GM23248 (cell line): ENCODE measurements around the gene TAS2R7. TPM values are rescaled to one million over a fixed set of nuclear protein-coding genes. Genes with fewer than 3 reads are reported as not detected.
"Not testable (repeated sequence)": the region's sequence is repeated elsewhere in the genome, so short reads cannot be mapped to it uniquely, and the experiment has no call there.

Experiments
- DNase-seq: peaks from one replicate; pipeline ENCODE4 v3.0.0-alpha.2; 2015
- H2AFZ ChIP-seq: fragments of 200-600 bp; sonication (generic); 2 replicates; pipeline ENCODE4 v1.6.1; 2016; ENCODE audit warnings: antibody characterized with exemption
- H3F3A ChIP-seq: fragments of 200-600 bp; sonication (generic); 2 replicates; pipeline ENCODE4 v1.6.1; 2016; ENCODE audit warnings: mild to moderate bottlenecking, antibody characterized with exemption, mixed run types; ENCODE audit not compliant: insufficient read depth
- H3K27ac ChIP-seq: fragments of 200-600 bp; sonication (generic); 2 replicates; pipeline ENCODE4 v1.5.1; 2016; ENCODE audit warnings: mild to moderate bottlenecking
- H3K27me3 ChIP-seq: fragments of 200-600 bp; sonication (generic); replicated peaks from 2 replicates; pipeline ENCODE4 v1.6.1; 2016; ENCODE audit warnings: mild to moderate bottlenecking; ENCODE audit not compliant: insufficient read depth
- H3K36me3 ChIP-seq: fragments of 200-600 bp; sonication (generic); 2 replicates; pipeline ENCODE4 v1.6.1; 2016; ENCODE audit warnings: low read depth, mild to moderate bottlenecking
- H3K4me1 ChIP-seq: fragments of 200-600 bp; sonication (generic); 2 replicates; pipeline ENCODE4 v1.6.1; 2016; ENCODE audit warnings: mild to moderate bottlenecking; ENCODE audit not compliant: insufficient read depth
- H3K4me2 ChIP-seq: fragments of 200-600 bp; sonication (generic); one replicate; pipeline ENCODE4 v1.6.1; 2016; ENCODE audit warnings: mild to moderate bottlenecking; ENCODE audit not compliant: unreplicated experiment
- H3K4me3 ChIP-seq: fragments of 200-600 bp; sonication (generic); 2 replicates; pipeline ENCODE4 v1.5.1; 2016; ENCODE audit warnings: mild to moderate bottlenecking
- H3K79me2 ChIP-seq: fragments of 200-600 bp; sonication (generic); 2 replicates; pipeline ENCODE4 v1.6.1; 2016; ENCODE audit warnings: mild to moderate bottlenecking; ENCODE audit not compliant: insufficient read depth
- H3K9ac ChIP-seq: fragments of 200-600 bp; sonication (generic); 2 replicates; pipeline ENCODE4 v1.6.1; 2016; ENCODE audit warnings: mild to moderate bottlenecking
- H3K9me2 ChIP-seq: fragments of 200-600 bp; sonication (generic); 2 replicates; pipeline ENCODE4 v1.6.1; 2016; ENCODE audit warnings: mixed run types, mild to moderate bottlenecking, moderate library complexity; ENCODE audit not compliant: insufficient read depth
- H3K9me3 ChIP-seq: fragments of 200-600 bp; sonication (generic); one replicate; pipeline ENCODE4 v1.6.1; 2017; ENCODE audit warnings: low read depth
- H4K20me1 ChIP-seq: fragments of 200-600 bp; sonication (generic); 2 replicates; pipeline ENCODE4 v1.6.0; 2016; ENCODE audit not compliant: insufficient read depth
- EZH2 ChIP-seq: fragments of 200-600 bp; sonication (generic); IDR thresholded peaks from 2 replicates; pipeline ENCODE4 v1.6.1; 2018; ENCODE audit warnings: antibody characterized with exemption, mild to moderate bottlenecking; ENCODE audit not compliant: insufficient read depth, poor library complexity, severe bottlenecking
- EZH2phosphoT487 ChIP-seq: fragments of 200-600 bp; sonication (generic); IDR thresholded peaks from 2 replicates; pipeline ENCODE4 v1.6.1; 2018; ENCODE audit warnings: antibody characterized with exemption, moderate library complexity, mild to moderate bottlenecking, low read depth; ENCODE audit not compliant: insufficient read depth
- WGBS, 2 experiments: methylation state at CpG; one replicate each; pipeline ENCODE4 v1.1.6; 2015 to 2017; ENCODE audit warnings: low lambda C conversion rate in 2 of 2, low coverage in 1 of 2; ENCODE audit errors: missing lambda C conversion rate in 2 of 2; 5-methylcytosine and 5-hydroxymethylcytosine counted together
- in situ Hi-C: fragments of 300-500 bp; cut with MboI; formaldehyde crosslinking; loops from 2 replicates; pipeline ENCODE4 v1.15.0; 2020
- polyA plus RNA-seq: library from polyadenylated mRNA; unstranded; fragments of >200 nt; fragmentation: Nextera tagmentation; extraction: Ambion mirVana; gene quantifications from 2 replicates; pipeline ENCODE4 v1.2.1, GENCODE V29; 2016
- total RNA-seq: library from RNA; depleted of rRNA; stranded (reverse); fragments of >200 nt; shearing (Covaris generic); gene quantifications from 2 replicates; pipeline ENCODE4 v1.2.3, GENCODE V29; 2014

The TAS2R7 gene
- total and polyA plus RNA-seq, 2 experiments from 2014 or later, result not detected

GRCh38 chr12:10794222-10794621, 8.2 kb downstream of the TAS2R7 start:
- Histone ChIP-seq H3K4me1 (no peaks in the 10 kb centered on the region), H3K27me3 (no peaks in the 10 kb centered on the region), H3K36me3 (no peaks in the 10 kb centered on the region), H3K4me3 (no peak overlapping the region), H3K9me2 (no peaks in the 10 kb centered on the region), H3K79me2 (no peaks in the 10 kb centered on the region), H4K20me1 (no peaks in the 10 kb centered on the region), H3F3A (no peaks in the 10 kb centered on the region), H3K9me3 (no peaks in the 10 kb centered on the region), H3K4me2 (no peak overlapping the region), H3K9ac (no peak overlapping the region), H2AFZ (no peak overlapping the region), H3K27ac (no peak overlapping the region)
- no peak for TF ChIP-seq EZH2phosphoT487
- TF ChIP-seq EZH2, result no peak
- in situ Hi-C loops, result no loop called here
- DNase-seq, result no peak
- 8 to 10% methylated on average over 2 of the region's 2 CpGs for WGBS, 2 experiments

- H3K4me3 ChIP-seq, H3K27me3 ChIP-seq, H3F3A ChIP-seq, H3K79me2 ChIP-seq, DNase-seq, H3K27ac ChIP-seq, in situ Hi-C loops, H3K9me3 ChIP-seq, H4K20me1 ChIP-seq, H2AFZ ChIP-seq, H3K4me1 ChIP-seq, H3K9ac ChIP-seq, H3K36me3 ChIP-seq, H3K4me2 ChIP-seq, H3K9me2 ChIP-seq: not testable (repeated sequence)
- 63 to 70% methylated on average over 4 of the region's 4 CpGs for WGBS, 2 experiments
Observed at GRCh38 chr12:10791769-10792168, 10.7 kb downstream of the TAS2R7 start.

GRCh38 chr12:10783252-10783651, 19.2 kb downstream of the TAS2R7 start:
- 33 to 44% methylated on average over 5 of the region's 5 CpGs for WGBS, 2 experiments
- TF ChIP-seq EZH2, result no peak
- no peak for TF ChIP-seq EZH2phosphoT487
- no peaks in the 10 kb centered on the region for H3K27me3 ChIP-seq
- H3K27ac ChIP-seq, result no peak overlapping the region
- H3K36me3 ChIP-seq, result 0 out of 2 replicates have a peak, but pooled peaks cover under 1% of the 10 kb centered on the region
- H3K9ac ChIP-seq, result no peak overlapping the region
- H3K79me2 ChIP-seq, result no peaks in the 10 kb centered on the region
- no peaks in the 10 kb centered on the region for H3K4me1 ChIP-seq
- no peaks in the 10 kb centered on the region for H4K20me1 ChIP-seq
- in situ Hi-C loops, result no loop called here
- no peak overlapping the region for H3K4me3 ChIP-seq
- no peaks in the 10 kb centered on the region for H3K9me2 ChIP-seq
- H3F3A ChIP-seq, result no peaks in the 10 kb centered on the region
- no peak overlapping the region for H2AFZ ChIP-seq
- H3K9me3 ChIP-seq, result no peaks in the 10 kb centered on the region
- H3K4me2 ChIP-seq, result no peak overlapping the region
- no peak for DNase-seq

GRCh38 chr12:10779103-10779502, 23.3 kb downstream of the TAS2R7 start:
- no peak overlapping the region for H2AFZ ChIP-seq
- H4K20me1 ChIP-seq, result no peaks in the 10 kb centered on the region
- 57 to 68% methylated on average over 2 of the region's 2 CpGs for WGBS, 2 experiments
- no peak overlapping the region for H3K27ac ChIP-seq
- no peak for DNase-seq
- H3K4me1 ChIP-seq, result no peaks in the 10 kb centered on the region
- H3K27me3 ChIP-seq, result peaks cover 25% of the 10 kb centered on the region
- H3K36me3 ChIP-seq, result no peaks in the 10 kb centered on the region
- H3K4me3 ChIP-seq, result no peak overlapping the region
- no peak overlapping the region for H3K9ac ChIP-seq
- H3K9me3 ChIP-seq, result no peaks in the 10 kb centered on the region
- TF ChIP-seq EZH2phosphoT487, result no peak
- TF ChIP-seq EZH2, result no peak
- H3K9me2 ChIP-seq, result no peaks in the 10 kb centered on the region
- in situ Hi-C loops, result loop anchor here (10.0 kb wide), 2 partner anchors 416 to 706 kb away; no protein-coding TSS in a partner anchor
- H3F3A ChIP-seq, result no peaks in the 10 kb centered on the region
- H3K79me2 ChIP-seq, result no peaks in the 10 kb centered on the region
- H3K4me2 ChIP-seq, result no peak overlapping the region

- Histone ChIP-seq H3K9ac (no peak overlapping the region), H3K9me2 (no peaks in the 10 kb centered on the region), H3K27me3 (peaks cover 80% of the 10 kb centered on the region), H3K27ac (no peak overlapping the region), H3K79me2 (no peaks in the 10 kb centered on the region), H3K4me3 (no peak overlapping the region), H3K4me1 (no peaks in the 10 kb centered on the region), H2AFZ (no peak overlapping the region), H3K36me3 (no peaks in the 10 kb centered on the region), H3K9me3 (no peaks in the 10 kb centered on the region), H4K20me1 (no peaks in the 10 kb centered on the region), H3K4me2 (no peak overlapping the region), H3F3A (no peaks in the 10 kb centered on the region)
- TF ChIP-seq EZH2phosphoT487, result no peak
- no peak for TF ChIP-seq EZH2
- in situ Hi-C loops, result loop anchor here (10.0 kb wide), 2 partner anchors 424 to 714 kb away; no protein-coding TSS in a partner anchor
- peak; percentile 53 for DNase-seq
- WGBS, 2 experiments, result 0% methylated on average over 1 of the region's 1 CpG
Observed at GRCh38 chr12:10771132-10771733, 31.2 kb downstream of the TAS2R7 start.
